Vagina (tissue), 2 donors: Measurements from ENCODE around the gene BTD. TPM values are rescaled to one million over a fixed set of nuclear protein-coding genes. Genes with fewer than 3 reads are reported as not detected.
A peak's percentile ranks its signal among the peaks of the same experiment; 100 is the strongest.

Source experiments
- DNase-seq, 2 donors: peaks; one replicate each; pipeline ENCODE4 v3.0.0-alpha.2; 2017; ENCODE audit errors: extremely low spot score in 2 of 2
- H3K27ac ChIP-seq: fragments of 200-600 bp; sonication (generic); one replicate; pipeline ENCODE4 v1.5.1; 2019
- H3K27me3 ChIP-seq: fragments of 200-600 bp; sonication (generic); one replicate; pipeline ENCODE4 v1.5.1; 2019
- H3K36me3 ChIP-seq, 2 donors: fragments of 200-600 bp; sonication (generic); one replicate each; pipeline ENCODE4 v1.5.1; 2017 to 2019
- H3K4me1 ChIP-seq: fragments of 200-600 bp; sonication (generic); one replicate; pipeline ENCODE4 v1.5.1; 2019
- H3K4me3 ChIP-seq, 2 donors: fragments of 200-600 bp; sonication (generic); 1 replicate in 1 of 2; 2 replicates in 1 of 2; pipeline ENCODE4 v1.5.1; 2016 to 2019
- H3K9me3 ChIP-seq: fragments of 200-600 bp; sonication (generic); one replicate; pipeline ENCODE4 v1.5.1; 2019
- CTCF ChIP-seq, 3 experiments: fragments of 450-650 bp in 2 of 3; fragments of 200-600 bp in 1 of 3; sonication (generic) in 1 of 3; IDR thresholded peaks; one replicate each; pipeline ENCODE4 v1.5.1; 2017 to 2019; ENCODE audit warnings: antibody characterized with exemption in 3 of 3, mild to moderate bottlenecking in 2 of 3, moderate library complexity in 2 of 3
- POLR2A ChIP-seq, 2 donors: fragments of 450-650 bp; IDR thresholded peaks; one replicate each; pipeline ENCODE4 v1.6.1; 2017; ENCODE audit warnings: antibody characterized with exemption in 2 of 2, mild to moderate bottlenecking in 2 of 2, moderate library complexity in 2 of 2
- POLR2AphosphoS5 ChIP-seq, 2 donors: sonication (generic); formaldehyde crosslinking; IDR thresholded peaks; one replicate each; pipeline ENCODE4 v1.9.0; 2017; ENCODE audit warnings: antibody characterized with exemption in 2 of 2, mild to moderate bottlenecking in 2 of 2, low read depth in 1 of 2; ENCODE audit not compliant: insufficient read depth in 1 of 2
- intact Hi-C: fragments of 100-400 bp; cut with DNase I; formaldehyde crosslinking; loops from one replicate; pipeline ENCODE4 v1.15.1; 2023
- total RNA-seq: library from RNA; depleted of rRNA; stranded (reverse); fragments of >200 nt; gene quantifications from one replicate; pipeline ENCODE4 v1.2.3, GENCODE V29; 2016

Gene BTD
- total RNA-seq, 1 donor from 2014 or later = 10.6 TPM

GRCh38 chr3:15633766-15634598, 32.4 kb downstream of the BTD start:
- intact Hi-C loops = loop anchor here (10.0 kb wide), 1 partner anchor 181 kb away; no protein-coding TSS in a partner anchor
- no peaks in the 10 kb centered on the region for H3K27me3 ChIP-seq
- no peak overlapping the region for H3K4me3 ChIP-seq
- no peaks in the 10 kb centered on the region for H3K36me3 ChIP-seq
- no peaks in the 10 kb centered on the region for H3K9me3 ChIP-seq
- peak overlapping the region; percentile 88 for H3K27ac ChIP-seq
- DNase-seq = no peak
- H3K4me1 ChIP-seq = peaks cover 59% of the 10 kb centered on the region
- no peak for TF ChIP-seq POLR2AphosphoS5 (IDR thresholded peaks at IDR 0.05; ENCODE audit: insufficient read depth in 1 of 2, low read depth in 1 of 2)
- no peak for TF ChIP-seq POLR2A (IDR thresholded peaks at IDR 0.05)
- no peak for TF ChIP-seq CTCF (IDR thresholded peaks at IDR 0.05)

GRCh38 chr3:15634671-15635070, 33.1 kb downstream of the BTD start:
- peaks cover 59% of the 10 kb centered on the region for H3K4me1 ChIP-seq
- H3K27me3 ChIP-seq = no peaks in the 10 kb centered on the region
- TF ChIP-seq POLR2AphosphoS5 (IDR thresholded peaks at IDR 0.05; ENCODE audit: insufficient read depth in 1 of 2, low read depth in 1 of 2) = no peak
- TF ChIP-seq POLR2A (IDR thresholded peaks at IDR 0.05) = no peak
- no peak for TF ChIP-seq CTCF (IDR thresholded peaks at IDR 0.05)
- H3K9me3 ChIP-seq = no peaks in the 10 kb centered on the region
- peak overlapping the region; percentile 88 for H3K27ac ChIP-seq
- intact Hi-C loops = loop anchor here (10.0 kb wide), 1 partner anchor 180 kb away; no protein-coding TSS in a partner anchor
- no peaks in the 10 kb centered on the region for H3K36me3 ChIP-seq
- no peak for DNase-seq
- no peak overlapping the region for H3K4me3 ChIP-seq

- H3K27ac ChIP-seq = peak overlapping the region; percentile 88
- H3K4me1 ChIP-seq = peaks cover 55% of the 10 kb centered on the region
- TF ChIP-seq CTCF (IDR thresholded peaks at IDR 0.05) (no peak), POLR2A (IDR thresholded peaks at IDR 0.05) (no peak), POLR2AphosphoS5 (IDR thresholded peaks at IDR 0.05; ENCODE audit: insufficient read depth in 1 of 2, low read depth in 1 of 2) (peak; percentile 26 to 55)
- DNase-seq = no peak
- no peaks in the 10 kb centered on the region for H3K9me3 ChIP-seq
- peak overlapping the region in 1 of 2 donors; percentile 22 for H3K4me3 ChIP-seq
- intact Hi-C loops = loop anchor here (10.0 kb wide), 1 partner anchor 180 kb away; no protein-coding TSS in a partner anchor
- H3K36me3 ChIP-seq = no peaks in the 10 kb centered on the region
- no peaks in the 10 kb centered on the region for H3K27me3 ChIP-seq
Measured at GRCh38 chr3:15635121-15635661, 33.6 kb downstream of the BTD start.

GRCh38 chr3:15636028-15636709, 34.6 kb downstream of the BTD start:
- intact Hi-C loops = loop anchor here (10.0 kb wide), 1 partner anchor 179 kb away; no protein-coding TSS in a partner anchor
- Histone ChIP-seq H3K9me3 (no peaks in the 10 kb centered on the region), H3K36me3 (no peaks in the 10 kb centered on the region), H3K4me1 (peaks cover 46% of the 10 kb centered on the region), H3K27ac (peak overlapping the region; percentile 88), H3K27me3 (no peaks in the 10 kb centered on the region), H3K4me3 (peak overlapping the region in 1 of 2 donors; percentile 22)
- no peak for DNase-seq
- no peak for TF ChIP-seq POLR2A (IDR thresholded peaks at IDR 0.05)
- TF ChIP-seq CTCF (IDR thresholded peaks at IDR 0.05) = no peak
- peak; percentile 27 to 47 for TF ChIP-seq POLR2AphosphoS5 (IDR thresholded peaks at IDR 0.05; ENCODE audit: insufficient read depth in 1 of 2, low read depth in 1 of 2)
